ENCODE results near the gene FAM50B.

FAM50B gene

DNA sequence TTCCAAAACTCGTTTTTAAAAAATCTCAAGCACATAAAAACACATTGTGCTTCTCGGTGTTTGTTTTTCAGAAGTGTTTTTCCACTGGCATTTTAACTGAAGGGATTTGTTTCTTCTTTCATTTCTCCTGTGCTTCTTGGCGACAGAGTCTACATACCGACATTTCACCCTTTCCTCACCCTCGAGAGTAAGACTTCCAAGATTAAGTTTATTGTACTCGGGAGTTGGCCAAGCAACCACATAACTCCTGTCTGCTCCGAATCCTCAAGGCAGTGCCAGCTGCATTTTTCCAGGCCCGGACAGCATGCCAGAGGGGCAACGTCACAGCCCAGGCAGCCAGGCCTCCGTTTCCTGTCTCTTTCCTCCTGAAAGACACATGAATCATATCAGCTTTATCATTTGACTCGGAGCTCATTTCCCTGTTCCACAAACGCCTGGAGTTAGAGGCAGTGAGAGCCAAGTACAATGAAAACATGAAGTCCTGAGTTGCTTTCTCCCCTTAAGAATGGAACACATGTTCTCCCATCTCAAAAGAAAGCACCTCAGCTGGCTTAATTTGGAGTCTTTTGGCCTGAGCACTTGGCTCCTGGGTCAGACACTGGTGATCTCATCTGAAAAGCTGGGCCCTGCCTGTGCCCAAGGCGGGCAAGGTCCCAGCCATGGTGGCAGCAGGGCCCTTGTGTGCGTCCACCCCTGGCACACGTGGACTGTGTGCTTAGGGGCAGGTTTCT lies 23.2 kb upstream of the FAM50B start:
- TF ChIP-seq ZNF132 (tag by site-specific recombination; IDR thresholded peaks at IDR 0.05; ENCODE audit: borderline replicate concordance), result no peak
- TF ChIP-seq ZNF677 (tag by site-specific recombination; IDR thresholded peaks at IDR 0.05), result no peak
- TF ChIP-seq ZNF585B (tag by site-specific recombination; IDR thresholded peaks at IDR 0.05), result no peak
- TF ChIP-seq ZNF48 (tag by site-specific recombination; IDR thresholded peaks at IDR 0.05), result no peak
- no peak for TF ChIP-seq ZNF37A (tag by site-specific recombination; IDR thresholded peaks at IDR 0.05)
- TF ChIP-seq ZSCAN30 (tag by site-specific recombination; IDR thresholded peaks at IDR 0.05), result no peak
- no peak for TF ChIP-seq BCL11A (tag by site-specific recombination; IDR thresholded peaks at IDR 0.05; ENCODE audit: low read depth)
- no peak for TF ChIP-seq SP2 (tag by site-specific recombination; IDR thresholded peaks at IDR 0.05)
- TF ChIP-seq ZNF2 (tag by site-specific recombination; IDR thresholded peaks at IDR 0.05), result no peak
- TF ChIP-seq ZNF791 (tag by site-specific recombination; IDR thresholded peaks at IDR 0.05), result no peak
- Histone ChIP-seq H3K9me3 (ENCODE audit: control insufficient read depth, insufficient read depth, low read depth, low read length) (no peaks in the 10 kb centered on the region), H3K27ac (ENCODE audit: extremely low read depth, low read depth, low read length) (no peak overlapping the region), H3K36me3 (ENCODE audit: control insufficient read depth in 2 of 2, insufficient read depth in 1 of 2, low read length in 2 of 2) (no peaks in the 10 kb centered on the region), H3K4me1 (ENCODE audit: control insufficient read depth, insufficient read depth, low read length) (no peaks in the 10 kb centered on the region), H3K4me3 (ENCODE audit: low read depth, low read length) (no peak overlapping the region)
- ChIA-PET CTCF (interaction anchor here (0.6 to 1.6 kb wide), 11 partner anchors 9 to 843 kb away, joined by 3 to 7 read pairs (median 3); partner anchors contain the start of gene FAM50B), POLR2A (interaction anchor here (0.7 to 1.4 kb wide), 6 partner anchors 10 to 76 kb away, joined by 3 to 4 read pairs (median 4); partner anchors contain the start of gene FAM50B)

DNA sequence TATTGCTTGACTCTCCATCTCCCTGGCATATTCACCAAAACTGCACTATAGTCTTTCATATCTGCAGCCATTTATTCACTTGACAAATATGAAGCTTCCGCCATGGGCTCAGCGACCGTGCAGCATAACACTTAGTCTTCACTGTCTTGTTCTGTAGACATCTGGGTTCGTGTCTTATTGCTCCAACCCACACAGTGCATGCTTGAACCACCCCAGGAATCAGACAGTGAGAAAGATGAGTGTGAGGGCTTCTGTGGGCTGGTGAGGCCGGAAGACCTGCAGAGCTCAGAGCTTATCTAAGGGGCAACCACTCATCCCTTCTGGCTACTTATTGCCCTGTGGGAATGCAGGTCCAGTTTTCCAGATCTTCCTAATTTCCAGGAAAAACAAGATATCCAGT lies 19.9 kb upstream of the FAM50B start:
- no peaks in the 10 kb centered on the region for H3K36me3 ChIP-seq (ENCODE audit: control insufficient read depth in 2 of 2, insufficient read depth in 1 of 2, low read length in 2 of 2)
- H3K9me3 ChIP-seq (ENCODE audit: control insufficient read depth, insufficient read depth, low read depth, low read length), result no peaks in the 10 kb centered on the region
- H3K4me1 ChIP-seq (ENCODE audit: control insufficient read depth, insufficient read depth, low read length), result no peaks in the 10 kb centered on the region
- ChIA-PET CTCF (interaction anchor here (0.6 to 2.3 kb wide), 6 partner anchors 19 to 488 kb away, joined by 3 to 10 read pairs (median 4); partner anchors contain the start of gene FAM50B), POLR2A (no interaction called here)
- H3K27ac ChIP-seq (ENCODE audit: extremely low read depth, low read depth, low read length), result no peak overlapping the region
- no peak overlapping the region for H3K4me3 ChIP-seq (ENCODE audit: low read depth, low read length)
- TF ChIP-seq GLIS1 (tag by site-specific recombination; IDR thresholded peaks at IDR 0.05) (no peak), SP3 (tag by site-specific recombination; IDR thresholded peaks at IDR 0.05) (no peak), ZNF121 (tag by site-specific recombination; IDR thresholded peaks at IDR 0.05) (no peak), OSR2 (tag by site-specific recombination; IDR thresholded peaks at IDR 0.05) (no peak), ZNF785 (tag by site-specific recombination; IDR thresholded peaks at IDR 0.05) (no peak), ZIC2 (tag by site-specific recombination; IDR thresholded peaks at IDR 0.05) (no peak), ZNF514 (tag by site-specific recombination; IDR thresholded peaks at IDR 0.05) (no peak), ZNF133 (tag by site-specific recombination; IDR thresholded peaks at IDR 0.05) (no peak), ZNF624 (tag by site-specific recombination; IDR thresholded peaks at IDR 0.05) (no peak), ZNF416 (tag by site-specific recombination; IDR thresholded peaks at IDR 0.05) (no peak), ZNF561 (tag by site-specific recombination; IDR thresholded peaks at IDR 0.05; ENCODE audit: borderline replicate concordance) (no peak), ZEB2 (tag by site-specific recombination; IDR thresholded peaks at IDR 0.05) (no peak), OVOL3 (tag by site-specific recombination; IDR thresholded peaks at IDR 0.05) (no peak)
- TF ChIP-seq, protein P1, sequence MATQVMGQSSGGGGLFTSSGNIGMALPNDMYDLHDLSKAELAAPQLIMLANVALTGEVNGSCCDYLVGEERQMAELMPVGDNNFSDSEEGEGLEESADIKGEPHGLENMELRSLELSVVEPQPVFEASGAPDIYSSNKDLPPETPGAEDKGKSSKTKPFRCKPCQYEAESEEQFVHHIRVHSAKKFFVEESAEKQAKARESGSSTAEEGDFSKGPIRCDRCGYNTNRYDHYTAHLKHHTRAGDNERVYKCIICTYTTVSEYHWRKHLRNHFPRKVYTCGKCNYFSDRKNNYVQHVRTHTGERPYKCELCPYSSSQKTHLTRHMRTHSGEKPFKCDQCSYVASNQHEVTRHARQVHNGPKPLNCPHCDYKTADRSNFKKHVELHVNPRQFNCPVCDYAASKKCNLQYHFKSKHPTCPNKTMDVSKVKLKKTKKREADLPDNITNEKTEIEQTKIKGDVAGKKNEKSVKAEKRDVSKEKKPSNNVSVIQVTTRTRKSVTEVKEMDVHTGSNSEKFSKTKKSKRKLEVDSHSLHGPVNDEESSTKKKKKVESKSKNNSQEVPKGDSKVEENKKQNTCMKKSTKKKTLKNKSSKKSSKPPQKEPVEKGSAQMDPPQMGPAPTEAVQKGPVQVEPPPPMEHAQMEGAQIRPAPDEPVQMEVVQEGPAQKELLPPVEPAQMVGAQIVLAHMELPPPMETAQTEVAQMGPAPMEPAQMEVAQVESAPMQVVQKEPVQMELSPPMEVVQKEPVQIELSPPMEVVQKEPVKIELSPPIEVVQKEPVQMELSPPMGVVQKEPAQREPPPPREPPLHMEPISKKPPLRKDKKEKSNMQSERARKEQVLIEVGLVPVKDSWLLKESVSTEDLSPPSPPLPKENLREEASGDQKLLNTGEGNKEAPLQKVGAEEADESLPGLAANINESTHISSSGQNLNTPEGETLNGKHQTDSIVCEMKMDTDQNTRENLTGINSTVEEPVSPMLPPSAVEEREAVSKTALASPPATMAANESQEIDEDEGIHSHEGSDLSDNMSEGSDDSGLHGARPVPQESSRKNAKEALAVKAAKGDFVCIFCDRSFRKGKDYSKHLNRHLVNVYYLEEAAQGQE (tag by site-specific recombination; IDR thresholded peaks at IDR 0.05), result no peak
- TF ChIP-seq, protein P2, sequence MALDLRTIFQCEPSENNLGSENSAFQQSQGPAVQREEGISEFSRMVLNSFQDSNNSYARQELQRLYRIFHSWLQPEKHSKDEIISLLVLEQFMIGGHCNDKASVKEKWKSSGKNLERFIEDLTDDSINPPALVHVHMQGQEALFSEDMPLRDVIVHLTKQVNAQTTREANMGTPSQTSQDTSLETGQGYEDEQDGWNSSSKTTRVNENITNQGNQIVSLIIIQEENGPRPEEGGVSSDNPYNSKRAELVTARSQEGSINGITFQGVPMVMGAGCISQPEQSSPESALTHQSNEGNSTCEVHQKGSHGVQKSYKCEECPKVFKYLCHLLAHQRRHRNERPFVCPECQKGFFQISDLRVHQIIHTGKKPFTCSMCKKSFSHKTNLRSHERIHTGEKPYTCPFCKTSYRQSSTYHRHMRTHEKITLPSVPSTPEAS (tag by site-specific recombination; IDR thresholded peaks at IDR 0.05), result no peak
- TF ChIP-seq, protein P3, sequence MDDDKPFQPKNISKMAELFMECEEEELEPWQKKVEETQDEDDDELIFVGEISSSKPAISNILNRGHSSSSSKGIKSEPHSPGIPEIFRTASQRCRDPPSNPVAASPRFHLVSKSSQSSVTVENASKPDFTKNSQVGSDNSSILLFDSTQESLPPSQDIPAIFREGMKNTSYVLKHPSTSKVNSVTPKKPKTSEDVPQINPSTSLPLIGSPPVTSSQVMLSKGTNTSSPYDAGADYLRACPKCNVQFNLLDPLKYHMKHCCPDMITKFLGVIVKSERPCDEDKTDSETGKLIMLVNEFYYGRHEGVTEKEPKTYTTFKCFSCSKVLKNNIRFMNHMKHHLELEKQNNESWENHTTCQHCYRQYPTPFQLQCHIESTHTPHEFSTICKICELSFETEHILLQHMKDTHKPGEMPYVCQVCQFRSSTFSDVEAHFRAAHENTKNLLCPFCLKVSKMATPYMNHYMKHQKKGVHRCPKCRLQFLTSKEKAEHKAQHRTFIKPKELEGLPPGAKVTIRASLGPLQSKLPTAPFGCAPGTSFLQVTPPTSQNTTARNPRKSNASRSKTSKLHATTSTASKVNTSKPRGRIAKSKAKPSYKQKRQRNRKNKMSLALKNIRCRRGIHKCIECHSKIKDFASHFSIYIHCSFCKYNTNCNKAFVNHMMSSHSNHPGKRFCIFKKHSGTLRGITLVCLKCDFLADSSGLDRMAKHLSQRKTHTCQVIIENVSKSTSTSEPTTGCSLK (tag by site-specific recombination; IDR thresholded peaks at IDR 0.05), result no peak
- TF ChIP-seq, protein P4, sequence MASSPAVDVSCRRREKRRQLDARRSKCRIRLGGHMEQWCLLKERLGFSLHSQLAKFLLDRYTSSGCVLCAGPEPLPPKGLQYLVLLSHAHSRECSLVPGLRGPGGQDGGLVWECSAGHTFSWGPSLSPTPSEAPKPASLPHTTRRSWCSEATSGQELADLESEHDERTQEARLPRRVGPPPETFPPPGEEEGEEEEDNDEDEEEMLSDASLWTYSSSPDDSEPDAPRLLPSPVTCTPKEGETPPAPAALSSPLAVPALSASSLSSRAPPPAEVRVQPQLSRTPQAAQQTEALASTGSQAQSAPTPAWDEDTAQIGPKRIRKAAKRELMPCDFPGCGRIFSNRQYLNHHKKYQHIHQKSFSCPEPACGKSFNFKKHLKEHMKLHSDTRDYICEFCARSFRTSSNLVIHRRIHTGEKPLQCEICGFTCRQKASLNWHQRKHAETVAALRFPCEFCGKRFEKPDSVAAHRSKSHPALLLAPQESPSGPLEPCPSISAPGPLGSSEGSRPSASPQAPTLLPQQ (tag by site-specific recombination; IDR thresholded peaks at IDR 0.05), result no peak
